NCI-H345 (cell line): Measurements from ENCODE around the gene NPIPB4.
"Not testable (repeated sequence)": the region's sequence is repeated elsewhere in the genome, so short reads cannot be mapped to it uniquely, and the experiment has no call there.

Experiments used
- DNase-seq: peaks from one replicate; lab custom pipeline; 2025; lab: John Stamatoyannopoulos, UW

Gene NPIPB4

GRCh38 chr16:21857656-21858055 is at the start of gene NPIPB4:
TSS of gene NPIPB4 (minus strand) at chr16:21857756. CDS start at chr16:21857378, 378 bp downstream.
- not testable (repeated sequence) for DNase-seq

- DNase-seq = not testable (repeated sequence)
Measured at GRCh38 chr16:21898998-21899397, 41.4 kb upstream of the NPIPB4 start.

- DNase-seq = not testable (repeated sequence)
Measured at GRCh38 chr16:21881988-21882387, 24.4 kb upstream of the NPIPB4 start.

- not testable (repeated sequence) for DNase-seq
Measured at GRCh38 chr16:21837186-21837585, 20.4 kb downstream of the NPIPB4 start.

GRCh38 chr16:21836334-21836733 is 21.2 kb downstream of the NPIPB4 start:
- not testable (repeated sequence) for DNase-seq

- DNase-seq = not testable (repeated sequence)
Measured at GRCh38 chr16:21835747-21836146, 21.8 kb downstream of the NPIPB4 start.

GRCh38 chr16:21834211-21834610 is 23.3 kb downstream of the NPIPB4 start:
- DNase-seq = not testable (repeated sequence)

- not testable (repeated sequence) for DNase-seq
Measured at GRCh38 chr16:21829929-21830328, 27.6 kb downstream of the NPIPB4 start.

GRCh38 chr16:21826067-21826706 is 31.4 kb downstream of the NPIPB4 start:
- DNase-seq = not testable (repeated sequence)

- DNase-seq = not testable (repeated sequence)
Measured at GRCh38 chr16:21825526-21825925, 32.0 kb downstream of the NPIPB4 start.

GRCh38 chr16:21823258-21823657 is 34.3 kb downstream of the NPIPB4 start:
- DNase-seq = not testable (repeated sequence)

- DNase-seq = not testable (repeated sequence)
Measured at GRCh38 chr16:21820908-21821465, 36.6 kb downstream of the NPIPB4 start.

GRCh38 chr16:21820028-21820907 is 37.3 kb downstream of the NPIPB4 start:
- DNase-seq = peak; percentile 58

- not testable (repeated sequence) for DNase-seq
Measured at GRCh38 chr16:21819617-21820016, 37.9 kb downstream of the NPIPB4 start.

- not testable (repeated sequence) for DNase-seq
Measured at GRCh38 chr16:21817012-21817411, 40.5 kb downstream of the NPIPB4 start.

- not testable (repeated sequence) for DNase-seq
Measured at GRCh38 chr16:21815694-21816093, 41.9 kb downstream of the NPIPB4 start.

- not testable (repeated sequence) for DNase-seq
Measured at GRCh38 chr16:21802375-21802663, 55.2 kb downstream of the NPIPB4 start.

- DNase-seq = peak; percentile 3
Measured at GRCh38 chr16:21801538-21802374, 55.8 kb downstream of the NPIPB4 start.

- DNase-seq = not testable (repeated sequence)
Measured at GRCh38 chr16:21798601-21799000, 59.0 kb downstream of the NPIPB4 start.

GRCh38 chr16:21793310-21793709 is 64.2 kb downstream of the NPIPB4 start:
- DNase-seq = not testable (repeated sequence)

- not testable (repeated sequence) for DNase-seq
Measured at GRCh38 chr16:21790506-21790905, 67.0 kb downstream of the NPIPB4 start.
